Gastroesophageal sphincter (tissue), 3 donors: ENCODE measurements around the gene RNF223.

Experiments
- EP300 ChIP-seq: sonication (generic); formaldehyde crosslinking; IDR thresholded peaks from one replicate; pipeline ENCODE4 v1.6.1; 2017; ENCODE audit warnings: antibody characterized with exemption, mild to moderate bottlenecking
- POLR2A ChIP-seq, 2 donors: fragments of 450-650 bp; IDR thresholded peaks; one replicate each; pipeline ENCODE4 v1.6.1; 2017; ENCODE audit warnings: antibody characterized with exemption in 2 of 2, mild to moderate bottlenecking in 2 of 2, moderate library complexity in 1 of 2
- POLR2AphosphoS5 ChIP-seq: sonication (generic); formaldehyde crosslinking; IDR thresholded peaks from one replicate; pipeline ENCODE4 v1.6.1; 2017; ENCODE audit warnings: antibody characterized with exemption
- TF ChIP-seq, protein P1 (sequence below), 4 experiments: fragments of 200-600 bp in 2 of 4; fragments of 450-650 bp in 2 of 4; sonication (generic) in 1 of 4; IDR thresholded peaks; one replicate each; pipeline ENCODE4 v1.5.1; 2017 to 2019; ENCODE audit warnings: antibody characterized with exemption in 4 of 4, mild to moderate bottlenecking in 2 of 4, moderate library complexity in 2 of 4

GRCh38 chr1:1047407-1047806, 26.7 kb downstream of the RNF223 start:
- TF ChIP-seq EP300 (no peak), POLR2A (IDR thresholded peaks at IDR 0.05) (no peak), POLR2AphosphoS5 (no peak)
- TF ChIP-seq, protein P1, sequence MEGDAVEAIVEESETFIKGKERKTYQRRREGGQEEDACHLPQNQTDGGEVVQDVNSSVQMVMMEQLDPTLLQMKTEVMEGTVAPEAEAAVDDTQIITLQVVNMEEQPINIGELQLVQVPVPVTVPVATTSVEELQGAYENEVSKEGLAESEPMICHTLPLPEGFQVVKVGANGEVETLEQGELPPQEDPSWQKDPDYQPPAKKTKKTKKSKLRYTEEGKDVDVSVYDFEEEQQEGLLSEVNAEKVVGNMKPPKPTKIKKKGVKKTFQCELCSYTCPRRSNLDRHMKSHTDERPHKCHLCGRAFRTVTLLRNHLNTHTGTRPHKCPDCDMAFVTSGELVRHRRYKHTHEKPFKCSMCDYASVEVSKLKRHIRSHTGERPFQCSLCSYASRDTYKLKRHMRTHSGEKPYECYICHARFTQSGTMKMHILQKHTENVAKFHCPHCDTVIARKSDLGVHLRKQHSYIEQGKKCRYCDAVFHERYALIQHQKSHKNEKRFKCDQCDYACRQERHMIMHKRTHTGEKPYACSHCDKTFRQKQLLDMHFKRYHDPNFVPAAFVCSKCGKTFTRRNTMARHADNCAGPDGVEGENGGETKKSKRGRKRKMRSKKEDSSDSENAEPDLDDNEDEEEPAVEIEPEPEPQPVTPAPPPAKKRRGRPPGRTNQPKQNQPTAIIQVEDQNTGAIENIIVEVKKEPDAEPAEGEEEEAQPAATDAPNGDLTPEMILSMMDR (IDR thresholded peaks at IDR 0.05): no peak
